Pulmonary artery endothelial cell (primary cell): Measurements from ENCODE around the gene TRMU. TPM values are rescaled to one million over a fixed set of nuclear protein-coding genes. Genes with fewer than 3 reads are reported as not detected.
"Not testable (repeated sequence)": the region's sequence is repeated elsewhere in the genome, so short reads cannot be mapped to it uniquely, and the experiment has no call there.

Source experiments
- DNase-seq: peaks from one replicate; pipeline ENCODE4 v3.0.0-alpha.2; 2011; ENCODE audit warnings: low read depth, low spot score
- total RNA-seq: library from RNA; depleted of rRNA; stranded (reverse); fragments of >200 nt; gene quantifications from 2 replicates; pipeline ENCODE4 v1.2.3, GENCODE V29; 2014

TRMU gene
- total RNA-seq, 1 donor from 2014 or later, result 28.4 TPM

- no peak for DNase-seq
Observed at GRCh38 chr22:46387748-46388147, 52.2 kb downstream of the TRMU start.

GRCh38 chr22:46388647-46389046 lies 53.1 kb downstream of the TRMU start:
- DNase-seq, result no peak

- no peak for DNase-seq
Observed at GRCh38 chr22:46389081-46389480, 53.6 kb downstream of the TRMU start.

GRCh38 chr22:46390105-46390651 lies 54.7 kb downstream of the TRMU start:
- DNase-seq, result no peak

DNA sequence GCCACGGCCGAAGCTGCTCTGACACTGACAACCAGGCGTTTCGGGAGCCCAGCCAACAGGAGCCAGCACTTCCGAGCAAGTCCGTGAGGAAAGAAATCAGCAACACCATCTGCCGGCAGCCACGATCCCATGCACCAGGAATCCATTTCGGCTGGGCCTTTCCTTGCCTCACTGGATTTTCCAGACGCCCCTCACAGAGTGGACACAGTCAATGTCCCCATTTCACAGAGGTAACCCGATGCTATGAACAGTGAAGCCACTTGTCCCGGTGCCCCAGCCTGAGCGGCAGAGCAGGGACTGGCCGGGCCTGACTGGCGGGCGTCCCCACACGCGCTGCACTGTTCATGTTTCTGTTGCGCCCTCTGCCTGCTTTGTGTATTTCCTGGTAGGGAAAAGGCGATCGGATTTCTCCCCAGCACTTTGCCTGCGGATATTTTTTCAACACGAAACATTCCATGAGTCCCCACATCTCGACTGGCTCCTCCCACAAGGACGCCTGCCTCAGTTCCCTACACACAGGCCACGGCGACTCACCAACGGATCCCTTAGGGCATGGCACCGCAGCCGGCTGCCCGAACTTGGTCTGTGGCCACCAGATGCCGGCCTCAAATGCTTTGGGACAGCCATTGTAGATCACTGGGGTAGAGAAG lies 55.3 kb downstream of the TRMU start:
- peak; percentile 22 for DNase-seq

GRCh38 chr22:46391486-46392136 lies 56.1 kb downstream of the TRMU start:
- DNase-seq, result no peak

DNA sequence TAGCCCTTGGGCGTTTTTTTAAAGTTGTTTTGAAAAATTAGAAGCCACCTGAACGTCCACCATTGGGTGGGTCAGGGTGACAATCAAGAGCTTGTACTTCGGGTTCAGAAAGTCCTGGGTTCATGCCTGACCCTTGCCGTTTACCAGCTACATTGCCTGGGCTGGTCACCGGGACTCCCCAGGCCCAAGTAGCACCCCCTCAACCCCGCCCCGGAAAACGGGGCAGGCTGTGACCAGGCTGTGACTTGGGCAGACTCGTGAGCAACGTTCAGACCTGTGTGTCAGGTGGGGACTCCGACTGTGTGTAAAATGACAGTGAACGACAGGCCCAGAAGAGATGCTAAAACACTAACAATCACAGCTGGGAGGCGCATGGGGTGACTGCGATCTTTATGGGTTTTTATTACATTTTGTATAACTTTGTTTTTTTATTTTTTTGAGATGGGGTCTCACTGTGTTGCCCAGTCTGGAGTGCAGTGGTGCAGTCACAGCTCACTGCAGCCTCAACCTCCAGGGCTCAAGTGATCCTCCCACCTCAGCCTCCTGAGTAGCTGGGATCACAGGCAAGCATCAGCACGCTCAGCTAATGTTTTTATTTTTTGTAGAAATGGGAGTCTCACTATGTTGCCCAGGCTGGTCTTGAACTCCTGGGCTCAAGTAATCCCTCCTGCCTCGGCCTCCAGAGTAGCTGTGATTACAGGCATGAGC lies 56.8 kb downstream of the TRMU start:
- DNase-seq, result no peak

DNA sequence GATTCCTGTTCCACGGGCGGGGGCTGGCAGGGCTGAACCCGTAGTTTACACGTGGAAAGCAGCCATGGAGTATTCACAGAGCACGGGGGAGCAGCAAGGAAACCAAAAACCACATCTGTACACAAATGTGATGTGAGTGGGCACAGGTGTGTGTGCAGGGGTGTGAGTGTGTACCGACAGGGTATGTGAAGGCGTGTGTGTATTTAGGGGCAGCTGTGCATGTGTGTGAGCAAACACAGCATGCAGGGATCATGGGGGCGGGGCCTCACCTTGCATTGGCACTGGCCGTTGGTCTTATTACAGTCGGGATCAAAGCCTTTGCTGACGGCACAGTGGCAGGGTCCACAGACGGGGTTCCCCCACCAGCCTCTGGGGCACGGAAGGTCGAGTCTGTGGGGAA lies 58.4 kb downstream of the TRMU start:
- no peak for DNase-seq

DNA sequence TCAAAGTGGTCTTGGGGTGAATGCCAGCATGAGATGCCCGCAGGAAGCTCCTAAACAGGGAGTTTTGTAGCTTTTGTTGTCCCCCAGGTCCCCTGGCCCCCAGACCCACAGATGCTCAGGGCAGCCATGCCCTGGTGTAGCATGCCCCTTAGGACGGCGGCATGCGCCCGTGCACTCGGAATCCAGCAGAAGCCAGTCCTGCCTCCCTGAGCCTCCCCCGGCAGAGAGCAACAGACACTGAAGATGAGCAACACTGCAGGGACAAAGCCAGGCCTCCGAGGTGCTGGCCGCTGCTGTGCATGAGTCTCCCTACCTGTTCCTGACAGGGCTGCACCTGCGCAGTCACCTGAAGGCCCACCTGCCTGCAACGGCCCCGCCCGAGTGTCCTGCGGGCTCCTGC lies 59.1 kb downstream of the TRMU start:
- DNase-seq, result no peak

DNA sequence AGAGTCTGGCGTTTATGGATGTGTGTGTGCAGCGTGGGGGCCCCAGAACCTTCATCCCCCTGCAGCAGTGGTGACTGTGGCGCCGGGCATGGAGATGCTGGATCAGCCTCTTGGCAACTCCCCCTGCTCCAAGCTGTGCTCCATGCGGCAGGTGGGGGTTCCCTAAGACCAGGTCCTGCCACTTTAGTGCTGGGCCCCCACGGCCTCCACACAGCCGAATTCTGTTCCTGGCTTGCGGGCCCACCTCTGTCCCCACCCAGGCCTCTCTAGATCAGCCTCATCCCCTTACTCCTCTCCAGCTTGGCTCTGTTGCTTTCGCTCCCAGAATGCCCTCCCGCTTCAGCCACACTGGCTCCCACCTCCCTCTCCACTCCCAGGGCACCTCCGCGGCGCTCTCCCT lies 59.6 kb downstream of the TRMU start:
- DNase-seq, result no peak

GRCh38 chr22:46397049-46397448 lies 61.5 kb downstream of the TRMU start:
- DNase-seq, result not testable (repeated sequence)

GRCh38 chr22:46397514-46397913 lies 62.0 kb downstream of the TRMU start:
- DNase-seq, result no peak

DNA sequence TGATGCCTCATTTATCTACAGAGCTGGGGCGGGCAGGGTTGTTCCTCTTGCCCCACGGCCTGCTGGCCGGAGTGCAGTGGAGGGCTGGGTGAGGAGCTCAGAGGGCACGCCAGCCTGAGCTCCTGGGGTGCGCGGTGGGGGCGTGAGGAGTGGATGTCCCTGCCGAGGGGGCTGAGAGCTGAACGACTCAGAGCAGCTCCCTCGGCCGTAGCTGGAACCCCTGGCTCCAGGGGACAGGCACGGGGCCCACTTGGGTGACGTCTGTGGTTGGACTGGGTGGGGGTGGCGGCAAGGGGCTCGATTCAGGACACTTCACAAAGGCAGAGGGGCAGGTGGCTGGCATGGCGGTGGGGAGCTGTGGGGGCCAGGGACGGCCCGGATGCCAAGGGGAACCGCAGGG lies 62.4 kb downstream of the TRMU start:
- no peak for DNase-seq

DNA sequence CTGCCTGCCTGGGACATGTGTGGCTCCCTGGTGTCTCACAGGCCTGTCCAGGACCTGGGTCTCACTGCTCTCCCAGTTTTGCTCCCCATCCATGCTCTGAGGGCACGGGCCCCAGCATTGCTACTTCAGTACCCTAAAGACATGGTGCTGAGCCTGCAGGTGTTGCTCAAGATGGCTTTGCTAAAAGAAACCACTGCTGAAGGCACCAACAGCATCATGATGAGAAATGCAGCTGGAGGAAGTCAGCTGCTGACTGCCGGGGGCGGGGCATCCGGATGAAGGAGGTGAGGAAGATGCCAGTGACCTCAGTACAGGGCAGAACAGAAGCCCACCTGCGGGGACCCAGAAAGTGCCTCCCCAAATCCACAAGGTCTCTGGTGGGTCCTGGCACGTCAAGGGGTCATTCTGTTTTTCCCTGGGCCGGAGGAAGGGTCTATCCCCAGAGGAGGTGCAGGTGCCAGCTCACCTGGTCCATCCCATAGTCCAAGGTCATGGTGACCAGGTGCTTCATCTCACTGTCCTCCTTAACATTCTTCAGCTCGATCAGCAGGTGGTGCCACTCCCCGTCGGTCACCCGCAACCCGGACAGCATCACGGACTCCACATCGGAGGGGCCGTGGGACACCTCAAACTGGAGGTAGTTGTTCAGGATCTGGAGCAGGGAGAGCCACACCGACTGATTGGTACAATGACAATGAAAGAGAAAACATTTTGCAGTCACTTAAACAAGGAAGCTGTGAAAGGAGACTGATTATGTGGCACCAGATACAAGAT lies 63.9 kb downstream of the TRMU start:
- DNase-seq, result no peak

DNA sequence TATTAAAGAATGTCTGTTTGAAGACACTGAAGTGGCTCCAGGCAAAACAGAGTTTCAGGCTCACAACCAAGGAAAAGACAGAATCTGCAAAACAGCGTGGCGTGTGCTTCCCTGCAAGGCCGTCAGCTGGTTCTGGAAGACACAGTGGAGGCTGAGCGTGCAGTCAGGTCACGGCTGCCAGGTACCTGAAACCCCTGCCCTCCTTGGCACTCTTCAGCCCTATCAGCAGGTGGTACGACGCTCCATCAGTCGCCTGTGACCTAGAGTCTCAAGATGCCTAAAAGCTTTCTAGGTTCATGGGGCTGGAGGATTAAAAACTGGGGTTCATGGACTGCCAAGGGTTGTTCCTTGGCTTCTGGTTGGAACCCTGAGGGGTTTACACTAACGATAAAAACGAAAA lies 65.9 kb downstream of the TRMU start:
- DNase-seq, result no peak

DNA sequence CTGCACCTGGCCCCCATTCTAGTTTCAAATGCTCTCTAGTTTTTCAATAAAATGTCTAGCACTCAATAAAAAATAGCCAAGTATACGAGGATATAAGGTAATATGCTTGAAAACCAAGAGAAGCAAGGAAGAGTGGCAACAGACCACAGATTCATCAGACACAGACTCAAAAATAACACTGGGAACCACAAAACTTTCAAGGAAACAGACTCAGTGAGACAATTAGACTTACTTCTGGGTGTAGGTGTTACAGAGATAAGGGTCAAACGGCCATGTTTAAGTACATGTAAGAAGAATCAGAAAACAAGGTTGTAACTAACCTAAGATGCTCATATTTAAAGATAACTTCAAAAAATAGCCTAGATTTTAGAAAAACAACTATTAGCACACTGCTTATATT lies 67.0 kb downstream of the TRMU start:
- no peak for DNase-seq

DNA sequence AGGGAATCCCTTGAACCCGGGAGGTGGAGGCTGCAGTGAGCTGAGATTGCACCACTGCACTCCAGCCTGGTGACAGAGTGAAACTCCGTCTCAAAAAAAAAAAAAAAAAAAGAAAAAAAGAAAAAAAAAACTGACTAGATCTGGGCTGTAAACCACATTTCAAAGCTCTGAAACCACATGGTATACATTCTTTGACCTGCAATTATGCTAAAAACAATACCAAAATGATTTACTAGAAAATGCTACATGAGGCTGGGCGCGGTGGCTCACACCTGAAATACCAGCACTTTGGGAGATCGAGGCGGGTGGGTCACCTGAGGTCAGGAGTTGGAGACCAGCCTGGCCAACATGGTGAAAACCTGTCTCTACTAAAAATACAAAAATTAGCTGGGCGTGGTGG lies 68.4 kb downstream of the TRMU start:
- not testable (repeated sequence) for DNase-seq

DNA sequence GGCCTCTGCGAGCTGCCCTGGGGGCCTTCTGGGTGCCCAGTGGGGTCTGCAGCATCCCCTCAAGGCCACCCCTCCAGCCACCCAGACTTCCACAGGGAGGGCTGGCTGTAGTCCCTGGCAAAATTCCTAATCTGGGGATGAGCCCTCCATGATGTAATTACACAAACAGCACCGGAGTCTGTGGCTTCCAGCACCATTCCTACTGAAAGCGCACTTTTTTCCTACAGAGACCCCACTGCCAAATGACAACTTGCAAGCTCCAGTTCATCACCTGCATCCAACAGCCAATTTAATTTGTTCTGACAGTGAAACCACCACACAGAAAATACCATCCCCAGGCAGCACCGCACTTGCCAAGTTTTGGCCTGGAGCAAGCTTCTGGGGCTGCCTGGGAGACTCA lies 70.4 kb downstream of the TRMU start:
- DNase-seq, result no peak

- DNase-seq, result no peak
Observed at GRCh38 chr22:46406349-46406748, 70.8 kb downstream of the TRMU start.

DNA sequence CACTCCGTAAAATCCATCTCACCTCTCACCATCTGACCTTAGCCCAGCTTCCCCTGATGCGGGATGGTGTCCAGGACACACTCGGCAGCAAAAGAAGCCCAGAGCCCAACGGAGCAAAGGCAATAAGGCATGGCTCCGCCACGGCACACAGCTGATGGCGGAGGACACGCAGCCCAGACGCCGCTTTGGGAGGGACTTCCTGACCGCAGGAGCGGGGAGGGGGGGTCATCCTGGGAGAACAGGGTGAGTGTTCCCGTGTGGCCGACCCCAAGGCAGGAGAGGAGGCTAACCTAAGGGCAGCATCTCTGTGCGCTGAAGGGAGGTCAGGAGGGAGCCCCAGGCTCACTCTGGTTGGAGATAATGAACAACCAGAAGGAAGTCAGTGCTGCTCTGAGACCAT lies 71.3 kb downstream of the TRMU start:
- DNase-seq, result no peak
